Esophagus (tissue), 2 donors: ENCODE data around the gene PIP5K1A. TPM values are rescaled to one million over a fixed set of nuclear protein-coding genes. Genes with fewer than 3 reads are reported as not detected.
A peak's percentile ranks its signal among the peaks of the same experiment; 100 is the strongest.
"Not testable (repeated sequence)": the region's sequence is repeated elsewhere in the genome, so short reads cannot be mapped to it uniquely, and the experiment has no call there.

Experiments
- H3K27ac ChIP-seq, 2 donors: one replicate each; pipeline ENCODE4 v1.5.1; 2013; ENCODE audit warnings: low read depth in 2 of 2, mild to moderate bottlenecking in 2 of 2, inconsistent platforms in 1 of 2, low read length in 1 of 2, moderate library complexity in 1 of 2
- H3K27me3 ChIP-seq, 2 donors: one replicate each; pipeline ENCODE4 v1.6.1; 2013; ENCODE audit warnings: low read length in 2 of 2, control low read depth in 1 of 2, mild to moderate bottlenecking in 1 of 2; ENCODE audit not compliant: insufficient read depth in 2 of 2, control insufficient read depth in 1 of 2
- H3K36me3 ChIP-seq, 2 donors: one replicate each; pipeline ENCODE4 v1.6.1; 2013; ENCODE audit warnings: low read length in 1 of 2; ENCODE audit not compliant: control insufficient read depth in 2 of 2, insufficient read depth in 2 of 2
- H3K4me1 ChIP-seq, 2 donors: one replicate each; pipeline ENCODE4 v1.6.1; 2013; ENCODE audit warnings: low read length in 1 of 2; ENCODE audit not compliant: control insufficient read depth in 2 of 2, insufficient read depth in 2 of 2
- H3K4me3 ChIP-seq, 2 donors: one replicate each; pipeline ENCODE4 v1.5.1; 2013; ENCODE audit warnings: low read length in 2 of 2, mild to moderate bottlenecking in 2 of 2, low read depth in 1 of 2, moderate library complexity in 1 of 2
- H3K9me3 ChIP-seq, 2 donors: one replicate each; pipeline ENCODE4 v1.6.1; 2013; ENCODE audit warnings: mild to moderate bottlenecking in 2 of 2, low read depth in 1 of 2, low read length in 1 of 2, moderate library complexity in 1 of 2; ENCODE audit not compliant: control insufficient read depth in 2 of 2, insufficient read depth in 1 of 2
- WGBS, 2 donors: extraction: QIAGEN DNeasy Blood & Tissue Kit; methylation state at CpG; one replicate each; pipeline ENCODE4 v1.1.7; 2013; 5-methylcytosine and 5-hydroxymethylcytosine counted together
- polyA plus RNA-seq, 2 donors: library from polyadenylated mRNA; stranded (reverse); fragments of 200-250 nt; gene quantifications; one replicate each; pipeline ENCODE4 v1.2.3, GENCODE V29; 2013
- donor health status: healthy with polysubstance abuse.
- donor health status: Bipolar disorder and iron deficiency.

The PIP5K1A gene
- polyA plus RNA-seq, 2 donors: 16.4 to 23.2 TPM

GRCh38 chr1:151205381-151205965 lies 7.1 kb downstream of the PIP5K1A start:
- not testable (repeated sequence) for H3K9me3 ChIP-seq
- 91 to 94% methylated on average over 12 of the region's 12 CpGs for WGBS, 2 donors

GRCh38 chr1:151210830-151211229 lies 12.5 kb downstream of the PIP5K1A start:
- H3K4me3 ChIP-seq: no peak overlapping the region
- H3K27ac ChIP-seq: peak overlapping the region in 1 of 2 donors; percentile 9
- WGBS, 2 donors: 48 to 64% methylated on average over 1 of the region's 1 CpG
- peaks cover 6 to 12% of the 10 kb centered on the region in 2 donors for H3K36me3 ChIP-seq
- no peaks in the 10 kb centered on the region for H3K27me3 ChIP-seq
- H3K9me3 ChIP-seq: no peaks in the 10 kb centered on the region
- H3K4me1 ChIP-seq: no peaks in the 10 kb centered on the region

More at GRCh38 chr1:151205381-151205965, 7.1 kb downstream of the PIP5K1A start:
- peaks cover 2 to 14% of the 10 kb centered on the region in 2 donors for H3K36me3 ChIP-seq
- not testable (repeated sequence) for H3K4me1 ChIP-seq, H3K27me3 ChIP-seq, H3K4me3 ChIP-seq, H3K27ac ChIP-seq

- H3K9me3 ChIP-seq: no peaks in the 10 kb centered on the region
- H3K36me3 ChIP-seq: peaks cover 4 to 10% of the 10 kb centered on the region in 2 donors
- H3K27ac ChIP-seq: peak overlapping the region in 1 of 2 donors; percentile 27
- H3K4me3 ChIP-seq: no peak overlapping the region
- H3K4me1 ChIP-seq: no peaks in the 10 kb centered on the region
- H3K27me3 ChIP-seq: no peaks in the 10 kb centered on the region
- 73 to 79% methylated on average over 15 of the region's 15 CpGs for WGBS, 2 donors
Observed at GRCh38 chr1:151211972-151212705, 13.8 kb downstream of the PIP5K1A start.

GRCh38 chr1:151213560-151213959 lies 15.2 kb downstream of the PIP5K1A start:
- 37 to 57% methylated on average over 2 of the region's 2 CpGs for WGBS, 2 donors
- Histone ChIP-seq H3K4me1 (no peaks in the 10 kb centered on the region), H3K27ac (no peak overlapping the region)

GRCh38 chr1:151221616-151222015 lies 23.3 kb downstream of the PIP5K1A start:
- Histone ChIP-seq H3K4me3 (no peak overlapping the region), H3K27me3 (no peaks in the 10 kb centered on the region)
- WGBS, 2 donors: 93% methylated on average over 1 of the region's 1 CpG

More at GRCh38 chr1:151213560-151213959, 15.2 kb downstream of the PIP5K1A start:
- Histone ChIP-seq H3K4me3 (no peak overlapping the region), H3K36me3 (peaks cover 3 to 4% of the 10 kb centered on the region in 2 donors), H3K27me3 (no peaks in the 10 kb centered on the region), H3K9me3 (no peaks in the 10 kb centered on the region)

GRCh38 chr1:151222130-151222529 lies 23.8 kb downstream of the PIP5K1A start:
- Histone ChIP-seq H3K27me3 (no peaks in the 10 kb centered on the region), H3K36me3 (peaks cover 0 to under 1% of the 10 kb centered on the region in 2 donors)
- 84 to 87% methylated on average over 4 of the region's 4 CpGs for WGBS, 2 donors

More at GRCh38 chr1:151221616-151222015, 23.3 kb downstream of the PIP5K1A start:
- H3K4me1 ChIP-seq: no peaks in the 10 kb centered on the region
- H3K9me3 ChIP-seq: no peaks in the 10 kb centered on the region
- no peaks in the 10 kb centered on the region for H3K36me3 ChIP-seq
- no peak overlapping the region for H3K27ac ChIP-seq

GRCh38 chr1:151235235-151235634 lies 36.9 kb downstream of the PIP5K1A start:
- Histone ChIP-seq H3K36me3 (peaks cover 28 to 29% of the 10 kb centered on the region in 2 donors), H3K4me1 (no peaks in the 10 kb centered on the region), H3K4me3 (no peak overlapping the region), H3K9me3 (no peaks in the 10 kb centered on the region), H3K27ac (no peak overlapping the region), H3K27me3 (no peaks in the 10 kb centered on the region)
- WGBS, 2 donors: 91 to 96% methylated on average over 6 of the region's 6 CpGs

More at GRCh38 chr1:151222130-151222529, 23.8 kb downstream of the PIP5K1A start:
- H3K4me3 ChIP-seq: no peak overlapping the region
- H3K27ac ChIP-seq: no peak overlapping the region
- no peaks in the 10 kb centered on the region for H3K4me1 ChIP-seq
- H3K9me3 ChIP-seq: no peaks in the 10 kb centered on the region

GRCh38 chr1:151237678-151238466 lies 39.5 kb downstream of the PIP5K1A start:
- peaks cover 18 to 26% of the 10 kb centered on the region in 2 donors for H3K36me3 ChIP-seq
- H3K27me3 ChIP-seq: no peaks in the 10 kb centered on the region
- no peak overlapping the region for H3K4me3 ChIP-seq
- WGBS, 2 donors: 86 to 88% methylated on average over 4 of the region's 4 CpGs
- H3K27ac ChIP-seq: no peak overlapping the region
- H3K9me3 ChIP-seq: no peaks in the 10 kb centered on the region
- H3K4me1 ChIP-seq: no peaks in the 10 kb centered on the region

GRCh38 chr1:151238467-151238739 lies 40.1 kb downstream of the PIP5K1A start:
- H3K27me3 ChIP-seq: no peaks in the 10 kb centered on the region
- peaks cover 19 to 27% of the 10 kb centered on the region in 2 donors for H3K36me3 ChIP-seq
- H3K27ac ChIP-seq: no peak overlapping the region
- H3K9me3 ChIP-seq: no peaks in the 10 kb centered on the region
- no peak overlapping the region for H3K4me3 ChIP-seq
- WGBS, 2 donors: 39 to 48% methylated on average over 1 of the region's 1 CpG
- no peaks in the 10 kb centered on the region for H3K4me1 ChIP-seq
